ENCODE data around the gene CPHXL. TPM values are rescaled to one million over a fixed set of nuclear protein-coding genes. Genes with fewer than 3 reads are reported as not detected.
A peak's percentile ranks its signal among the peaks of the same experiment; 100 is the strongest.

The CPHXL gene
- not detected for total RNA-seq
- long read RNA-seq, result 0 reads

DNA sequence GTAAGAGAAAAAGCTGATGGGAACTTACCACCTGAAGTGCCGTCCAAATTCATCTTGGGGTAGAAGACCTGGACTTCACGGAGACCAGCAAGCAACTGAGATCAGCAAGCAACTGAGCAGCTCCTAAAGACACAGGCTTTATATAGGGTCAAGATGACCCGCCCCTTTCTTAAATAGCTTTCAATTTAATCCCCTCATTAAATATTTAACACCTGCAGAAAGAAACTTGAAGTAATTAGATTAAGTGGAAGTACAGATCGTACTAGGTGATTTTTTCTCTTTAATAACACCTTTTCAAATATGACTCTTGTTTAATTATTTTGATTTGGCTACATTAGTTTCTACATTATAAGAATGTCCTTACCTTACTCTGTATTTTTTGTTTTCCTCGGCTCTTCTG, at the start of gene CPHXL:
CPHXL (minus strand) TSS at position 101 of the 400 bp plus-strand sequence; CDS start at position 53, 48 bp downstream.
- intact Hi-C loops (cut with DNase I), result no loop called here
- DNase-seq (no peak), ATAC-seq (ENCODE audit: poor library complexity) (no peak)

DNA sequence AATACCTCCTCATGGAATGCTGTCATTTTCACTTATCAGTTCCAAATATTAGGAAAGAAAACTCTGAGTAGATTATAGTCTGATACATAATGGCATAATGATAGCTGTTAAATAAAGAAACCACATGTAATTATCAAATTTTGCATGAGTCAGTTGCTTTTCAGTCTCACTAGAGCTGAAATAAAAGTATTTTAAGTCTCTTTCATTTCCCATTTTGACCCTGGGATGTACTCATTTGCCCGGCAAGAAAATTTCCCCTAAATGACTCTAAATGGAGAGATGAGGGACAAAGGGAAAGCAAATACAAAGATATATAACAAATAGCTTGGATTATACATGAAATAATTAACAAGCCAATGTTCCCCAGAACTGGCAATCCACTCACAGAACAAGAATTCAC, 47.9 kb upstream of the CPHXL start:
- intact Hi-C loops (cut with DNase I), result no loop called here
- ATAC-seq (ENCODE audit: poor library complexity) (no peak), DNase-seq (no peak)

DNA sequence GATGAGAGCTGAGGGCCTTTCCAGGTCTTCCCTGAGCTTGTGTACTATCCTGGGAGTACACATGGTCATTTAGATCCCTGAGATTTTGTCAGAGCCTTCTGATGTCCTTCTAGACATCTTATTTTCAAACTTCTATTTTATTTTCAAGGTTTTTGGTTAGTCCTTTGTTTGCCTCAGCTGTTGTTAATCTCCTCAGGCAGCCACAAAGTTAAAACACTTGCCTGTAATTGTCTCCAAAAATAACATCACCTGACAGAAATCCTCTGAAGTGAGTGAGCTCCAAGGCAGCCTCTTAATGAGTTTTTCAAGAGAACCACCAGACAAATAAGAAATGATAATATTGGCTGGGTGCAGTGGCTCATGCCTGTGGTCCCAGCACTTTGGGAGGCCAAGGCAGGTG, 43.8 kb upstream of the CPHXL start:
- intact Hi-C loops (cut with DNase I), result no loop called here
- ATAC-seq (ENCODE audit: poor library complexity) (no peak), DNase-seq (no peak)

DNA sequence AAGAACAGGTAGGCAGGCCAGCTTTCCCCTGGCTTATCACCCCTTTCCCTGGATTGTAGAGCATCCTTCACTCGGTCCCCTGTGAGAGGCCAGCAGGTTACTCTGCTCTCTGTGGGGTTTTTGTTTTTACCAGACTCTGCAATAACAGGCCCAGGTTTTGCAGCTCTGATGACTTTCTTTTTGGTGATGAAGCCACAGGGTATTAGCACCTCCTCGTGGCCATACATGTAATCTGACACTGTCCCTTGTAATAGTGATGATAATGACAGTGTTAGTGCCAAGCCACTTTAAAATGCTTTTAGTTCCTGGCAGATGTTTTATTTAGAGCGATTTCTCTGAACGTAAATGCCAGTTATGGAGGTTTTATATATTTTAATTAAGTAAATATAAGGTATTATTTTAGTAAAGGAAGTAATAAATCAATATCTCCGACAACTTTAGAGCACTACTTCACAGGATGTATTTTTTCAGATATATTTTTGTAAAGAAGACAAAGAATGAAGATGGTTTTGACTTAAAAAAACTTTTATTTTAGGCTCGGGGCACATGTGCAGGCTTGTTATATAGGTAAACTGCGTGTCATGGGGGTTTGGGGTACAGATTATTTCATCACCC, 38.0 kb upstream of the CPHXL start:
- DNase-seq (no peak), ATAC-seq (ENCODE audit: poor library complexity) (peak; percentile 87)
- intact Hi-C loops (cut with DNase I), result loop anchor here (5.0 to 10.0 kb wide), 3 partner anchors 119 to 569 kb away; partner anchors contain the start of genes KARS1 and TERF2IP

DNA sequence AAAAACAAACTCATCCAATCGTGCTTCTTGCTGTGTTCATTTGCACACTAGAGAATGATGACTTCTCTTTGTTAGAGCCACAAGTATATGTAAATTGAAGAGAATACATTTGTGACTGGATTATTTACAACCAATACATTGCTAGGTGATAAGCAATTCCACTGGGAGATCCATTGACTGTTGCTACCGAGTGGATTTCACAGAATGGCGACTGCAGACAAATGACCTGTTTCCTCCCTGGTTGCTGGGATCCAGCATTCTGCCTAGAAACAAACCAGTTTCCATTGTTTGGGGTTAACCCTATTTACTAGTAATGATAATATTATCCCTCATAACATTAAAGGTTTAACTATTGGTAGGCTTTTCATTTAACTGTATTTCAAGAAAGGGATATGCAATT, 36.9 kb upstream of the CPHXL start:
- intact Hi-C loops (cut with DNase I), result loop anchor here (5.0 to 10.0 kb wide), 3 partner anchors 118 to 568 kb away; partner anchors contain the start of genes KARS1 and TERF2IP
- ATAC-seq (ENCODE audit: poor library complexity), result no peak
- DNase-seq, result no peak

DNA sequence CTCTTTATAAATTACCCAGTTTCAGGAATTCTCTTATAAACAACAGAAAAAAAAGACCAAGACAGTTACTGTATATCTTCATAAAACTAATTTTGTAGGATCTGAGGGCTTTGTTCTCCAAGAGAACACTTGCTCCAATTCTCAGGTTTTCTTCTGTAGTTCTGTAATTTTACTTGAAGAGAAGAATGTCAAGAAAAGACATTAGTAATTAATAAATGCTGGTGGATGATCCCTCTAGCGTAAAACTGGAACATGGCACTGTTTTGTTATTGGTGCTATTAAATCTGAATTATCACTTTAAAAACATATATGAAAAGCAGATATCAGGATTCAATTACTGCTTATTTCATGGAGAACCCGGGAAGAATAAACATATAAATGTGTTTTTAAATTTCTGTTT, 36.5 kb upstream of the CPHXL start:
- no peak for DNase-seq
- intact Hi-C loops (cut with DNase I), result loop anchor here (5.0 to 10.0 kb wide), 3 partner anchors 118 to 568 kb away; partner anchors contain the start of genes KARS1 and TERF2IP
- ATAC-seq (ENCODE audit: poor library complexity), result no peak

DNA sequence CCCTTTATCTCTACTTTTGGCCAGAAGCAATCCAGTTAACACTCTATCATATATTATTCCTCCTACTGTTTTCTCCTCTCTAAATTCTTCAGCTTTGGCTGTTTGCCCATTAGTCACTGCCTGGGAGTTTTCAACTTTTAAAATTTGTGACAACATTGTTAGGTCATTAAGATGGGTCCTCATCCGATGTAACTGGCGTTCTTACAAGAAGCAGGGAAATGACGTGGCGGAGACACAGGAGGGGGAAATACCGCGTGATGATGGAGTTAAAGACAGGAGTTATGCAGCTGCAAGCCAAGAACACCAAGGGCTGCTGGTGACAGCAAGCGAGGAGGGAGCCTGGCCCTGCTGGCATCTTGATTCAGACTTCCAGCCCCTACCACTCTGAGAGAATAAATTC, 34.8 kb upstream of the CPHXL start:
- intact Hi-C loops (cut with DNase I), result loop anchor here (5.0 to 10.0 kb wide), 3 partner anchors 116 to 566 kb away; partner anchors contain the start of genes KARS1 and TERF2IP
- ATAC-seq (ENCODE audit: poor library complexity) (no peak), DNase-seq (no peak)

DNA sequence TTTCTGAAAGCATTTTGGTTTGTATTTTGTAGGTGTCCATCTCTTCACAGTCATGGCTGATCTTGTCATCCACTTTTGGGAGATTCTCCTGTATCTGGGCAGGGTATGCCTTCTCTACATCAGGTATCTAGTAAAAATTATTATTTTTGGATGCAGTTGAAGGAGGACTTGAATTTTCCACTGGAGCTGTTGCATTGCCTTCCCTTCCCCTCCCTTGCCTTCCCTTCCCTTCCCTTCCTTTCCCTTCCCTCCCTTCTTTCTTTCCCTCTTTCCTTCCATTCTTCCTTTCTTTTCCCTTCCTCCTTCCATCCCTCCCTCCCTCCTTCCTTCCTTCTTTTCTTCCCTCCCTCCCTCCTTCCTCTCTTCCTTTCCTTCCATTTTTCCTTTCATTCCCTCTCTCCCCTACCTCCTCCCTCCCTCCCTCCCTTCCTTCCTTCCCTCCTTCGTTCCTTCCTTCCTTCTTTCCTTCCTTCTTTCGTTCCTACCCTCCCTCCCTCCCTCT, 33.8 kb upstream of the CPHXL start:
- ATAC-seq (ENCODE audit: poor library complexity) (no peak), DNase-seq (no peak)
- intact Hi-C loops (cut with DNase I), result loop anchor here (5.0 to 10.0 kb wide), 3 partner anchors 115 to 565 kb away; partner anchors contain the start of genes KARS1 and TERF2IP

DNA sequence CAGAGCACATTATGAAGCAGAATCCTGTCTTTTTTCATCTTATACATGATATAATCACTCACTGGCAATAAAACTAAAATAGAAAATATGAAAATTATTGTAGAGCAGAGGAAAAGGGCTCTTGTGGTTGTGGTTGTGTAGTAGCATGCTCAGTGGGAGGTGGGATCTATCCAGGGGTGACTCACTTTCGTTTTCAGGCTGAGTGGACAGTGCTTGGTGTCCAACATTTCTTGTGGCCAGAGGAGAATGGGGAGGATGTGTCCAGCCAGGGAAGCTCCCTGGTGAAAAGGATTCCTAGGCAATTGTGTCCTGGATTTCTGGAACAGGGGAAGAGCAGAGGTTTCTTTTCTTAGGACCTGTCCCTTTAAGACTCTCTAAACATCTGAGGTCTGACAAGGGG, 31.9 kb upstream of the CPHXL start:
- DNase-seq (no peak), ATAC-seq (ENCODE audit: poor library complexity) (no peak)
- intact Hi-C loops (cut with DNase I), result no loop called here

DNA sequence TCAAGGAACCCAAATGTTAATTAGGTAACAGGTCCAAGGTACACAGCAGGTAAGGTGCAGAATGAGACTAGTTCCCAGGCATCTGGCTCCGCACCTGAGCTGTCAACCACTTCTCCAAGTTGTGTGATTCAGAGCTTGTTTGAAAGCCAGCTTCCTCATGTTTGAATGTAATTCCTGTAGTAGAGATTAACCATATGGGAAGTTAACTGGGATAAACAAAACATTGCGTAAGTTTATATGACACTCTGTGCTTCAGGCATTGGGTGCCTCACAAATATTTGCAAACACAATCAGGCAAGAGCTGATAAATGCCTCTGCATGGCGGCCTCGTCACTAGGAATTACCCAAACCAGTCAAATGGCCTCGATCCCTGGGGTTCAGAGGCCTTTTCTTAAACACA, 27.9 kb upstream of the CPHXL start:
- intact Hi-C loops (cut with DNase I), result no loop called here
- no peak for ATAC-seq (ENCODE audit: poor library complexity)
- DNase-seq, result no peak

DNA sequence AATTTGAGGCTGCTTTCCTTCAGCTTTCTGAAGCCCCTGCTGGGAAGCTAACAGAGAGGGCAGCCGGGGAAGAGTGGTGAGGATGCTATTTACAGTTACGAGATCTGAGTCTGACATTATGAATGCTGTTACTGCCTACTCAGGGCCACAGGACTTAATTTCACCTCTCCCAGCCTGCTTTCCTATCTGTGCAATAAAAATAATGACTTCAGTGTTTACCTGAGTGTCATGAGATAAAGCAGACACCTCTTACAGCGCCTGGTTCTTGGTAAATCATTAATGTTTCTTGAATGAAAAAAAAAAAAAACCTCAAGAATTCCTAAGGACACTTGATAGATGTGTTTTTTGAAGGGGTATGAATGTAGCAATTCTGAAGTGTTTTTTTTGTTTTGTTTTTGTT, 24.2 kb upstream of the CPHXL start:
- no peak for ATAC-seq (ENCODE audit: poor library complexity)
- intact Hi-C loops (cut with DNase I), result no loop called here
- DNase-seq, result no peak

DNA sequence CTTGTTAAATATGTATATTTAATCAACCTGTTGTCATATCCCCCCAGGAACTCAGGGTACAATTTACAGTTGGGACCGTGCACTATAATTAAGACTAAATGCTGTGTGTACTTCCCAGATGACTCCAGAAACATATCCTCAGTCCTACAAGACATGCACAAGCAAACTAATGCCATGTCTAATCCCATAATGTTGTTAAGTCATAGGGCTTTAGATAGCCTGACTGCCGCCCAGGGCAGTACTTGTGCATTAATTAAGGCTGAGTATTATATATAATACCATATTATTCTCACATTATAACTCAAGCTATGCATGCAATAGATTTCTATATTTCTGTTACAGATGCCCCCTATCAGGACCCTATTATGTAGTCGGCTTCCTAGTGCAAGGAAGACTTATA, 20.1 kb upstream of the CPHXL start:
- ATAC-seq (ENCODE audit: poor library complexity), result no peak
- no peak for DNase-seq
- intact Hi-C loops (cut with DNase I), result no loop called here

DNA sequence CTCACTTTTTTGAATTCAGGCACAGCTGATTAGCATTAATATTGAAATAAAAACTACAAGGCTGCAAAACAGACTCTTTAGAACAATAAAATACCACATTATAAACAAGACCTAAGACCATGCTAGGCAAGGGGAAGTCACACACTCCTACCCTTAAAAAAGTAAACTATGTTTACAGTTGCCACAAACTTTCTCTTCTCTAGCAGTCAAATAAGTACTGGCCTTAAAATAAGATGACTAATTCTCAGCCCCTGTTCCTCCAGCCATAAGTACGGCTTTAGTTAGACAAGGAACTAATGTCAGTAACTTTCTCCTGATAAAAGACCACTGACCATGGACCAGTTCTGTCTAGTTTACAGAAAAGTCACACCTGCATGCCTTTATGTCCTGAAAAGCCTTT, 19.5 kb upstream of the CPHXL start:
- DNase-seq (no peak), ATAC-seq (ENCODE audit: poor library complexity) (no peak)
- intact Hi-C loops (cut with DNase I), result no loop called here

DNA sequence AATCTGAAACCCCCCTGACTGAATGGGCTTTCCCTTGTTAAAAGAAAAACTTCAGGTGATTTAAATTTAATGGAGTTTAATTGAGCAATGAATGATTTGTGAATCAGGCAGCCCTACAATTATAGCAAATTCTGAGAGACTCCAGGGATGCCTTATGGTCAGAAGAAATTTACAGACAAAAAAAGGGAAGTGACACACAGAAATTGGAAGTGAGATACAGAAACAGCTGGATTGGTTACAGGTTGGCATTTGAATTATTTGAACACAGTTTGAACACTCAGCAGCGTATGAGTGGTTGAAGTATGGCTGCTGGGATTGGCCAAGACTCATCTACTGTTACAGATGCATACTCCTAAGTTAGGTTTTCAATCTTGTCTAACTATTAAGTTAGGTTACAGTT, 19.0 kb upstream of the CPHXL start:
- DNase-seq (no peak), ATAC-seq (ENCODE audit: poor library complexity) (no peak)
- intact Hi-C loops (cut with DNase I), result no loop called here

DNA sequence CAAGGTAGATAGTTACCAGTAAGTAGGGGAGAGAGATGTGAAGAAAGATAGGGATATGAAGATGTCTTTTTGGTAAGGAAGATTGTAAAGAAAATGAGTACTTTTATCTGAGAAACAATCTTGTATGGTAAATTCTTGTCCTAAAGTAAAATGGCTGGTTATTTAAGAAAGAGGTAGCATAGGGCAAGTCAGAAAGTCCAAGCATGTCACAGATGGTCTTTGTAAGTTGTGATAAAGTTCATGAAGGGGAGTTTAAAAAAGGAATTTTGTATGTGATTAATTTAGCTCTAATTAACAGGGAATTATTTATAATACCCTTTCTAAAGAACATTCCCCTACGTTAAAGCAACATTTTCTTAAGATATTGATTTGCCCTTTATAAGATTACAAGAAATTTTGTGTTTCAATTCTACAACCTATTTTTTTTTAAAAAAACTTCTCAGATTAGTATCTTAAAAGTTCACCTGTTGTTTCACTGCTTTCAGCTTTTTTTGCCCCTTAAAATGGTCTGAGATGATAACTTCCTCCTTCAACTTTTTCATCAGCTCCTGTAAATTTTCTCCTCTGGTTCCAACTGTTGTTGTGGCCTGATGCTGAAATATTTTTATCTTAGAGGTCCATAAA, 16.2 kb upstream of the CPHXL start:
- DNase-seq (no peak), ATAC-seq (ENCODE audit: poor library complexity) (no peak)
- intact Hi-C loops (cut with DNase I), result no loop called here

DNA sequence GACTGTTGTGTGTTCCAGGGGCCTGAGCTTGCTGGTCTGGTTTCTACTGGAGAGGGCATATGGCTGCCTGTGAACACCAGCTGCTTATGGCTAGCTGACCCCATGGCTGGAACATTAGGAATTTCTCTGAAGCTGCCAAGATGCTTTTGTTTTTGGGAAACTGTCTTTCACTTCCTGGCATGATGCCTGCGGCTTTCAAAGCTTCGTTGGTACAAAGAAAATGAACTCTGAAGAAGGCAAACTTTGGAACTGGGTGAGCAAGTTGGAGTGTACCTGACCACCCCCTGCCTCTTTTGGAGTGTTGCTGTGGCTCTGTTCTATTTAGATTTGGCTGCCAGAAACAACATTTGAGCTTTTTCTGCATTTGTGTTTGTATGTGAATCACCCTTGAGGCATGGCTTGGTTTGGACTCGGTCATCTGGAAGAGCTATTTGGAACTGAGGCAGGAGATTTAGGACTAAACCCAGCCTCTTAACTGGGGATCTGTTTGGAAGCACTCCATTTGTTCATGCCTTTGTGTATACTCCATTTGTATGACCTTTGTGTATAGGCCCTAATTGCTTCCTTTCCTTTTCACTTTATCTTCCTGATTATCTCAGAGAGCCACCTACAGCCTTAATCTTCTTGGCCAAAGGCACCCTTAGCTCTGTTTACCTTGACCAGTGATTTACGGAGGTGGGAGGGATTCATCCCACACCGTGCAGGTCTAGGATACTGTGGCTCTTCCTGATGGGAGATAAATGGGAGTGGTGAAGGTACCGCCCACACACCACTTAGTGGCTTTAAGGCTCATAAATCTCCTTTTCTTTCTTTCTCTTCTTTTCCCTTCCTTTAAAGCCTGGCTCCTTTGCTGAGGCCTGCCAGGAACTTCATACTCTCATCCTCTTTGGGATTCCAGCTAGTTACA, 7.3 kb upstream of the CPHXL start:
- DNase-seq (no peak), ATAC-seq (ENCODE audit: poor library complexity) (no peak)
- intact Hi-C loops (cut with DNase I), result no loop called here

DNA sequence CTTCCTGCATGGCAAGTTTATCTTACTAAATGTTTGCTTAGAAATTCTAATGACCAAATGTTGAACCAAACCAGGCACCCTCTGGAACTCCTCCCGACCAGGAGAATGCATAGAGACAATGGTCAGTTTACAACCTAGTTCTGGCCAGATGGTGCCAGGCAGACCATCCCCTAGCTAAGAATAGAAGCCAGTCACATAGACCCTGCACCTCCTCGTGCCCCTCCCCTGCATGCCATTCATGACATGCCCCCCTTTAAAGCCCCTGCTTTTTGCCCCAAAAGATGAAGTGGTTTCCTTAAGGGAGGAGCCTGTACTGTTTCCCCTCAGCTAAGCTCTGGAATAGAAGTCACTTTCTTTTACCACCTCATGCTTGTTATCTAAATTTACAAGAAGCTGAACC, 6.6 kb upstream of the CPHXL start:
- intact Hi-C loops (cut with DNase I), result no loop called here
- DNase-seq, result no peak
- ATAC-seq (ENCODE audit: poor library complexity), result no peak

DNA sequence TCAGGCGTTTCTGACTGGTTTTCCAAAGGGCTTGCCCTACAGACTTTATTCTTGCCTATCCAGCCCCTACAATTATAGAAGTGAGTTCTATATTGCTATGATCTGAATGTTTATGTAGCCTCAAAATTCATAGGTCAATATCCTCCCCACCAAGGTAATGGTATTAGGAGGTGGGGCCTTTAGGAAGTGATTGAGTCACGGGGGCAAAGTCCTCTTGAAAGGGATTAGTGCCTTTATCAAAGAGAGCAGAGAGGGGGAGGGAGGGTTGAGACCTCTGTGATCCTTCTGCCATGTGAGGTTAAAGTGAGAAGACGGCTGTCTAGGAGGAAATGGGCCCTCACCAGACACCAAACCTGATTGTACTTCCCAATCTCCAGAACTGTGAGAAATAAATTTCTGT, 931 bp upstream of the CPHXL start:
- ATAC-seq (ENCODE audit: poor library complexity) (no peak), DNase-seq (no peak)
- intact Hi-C loops (cut with DNase I), result no loop called here

DNA sequence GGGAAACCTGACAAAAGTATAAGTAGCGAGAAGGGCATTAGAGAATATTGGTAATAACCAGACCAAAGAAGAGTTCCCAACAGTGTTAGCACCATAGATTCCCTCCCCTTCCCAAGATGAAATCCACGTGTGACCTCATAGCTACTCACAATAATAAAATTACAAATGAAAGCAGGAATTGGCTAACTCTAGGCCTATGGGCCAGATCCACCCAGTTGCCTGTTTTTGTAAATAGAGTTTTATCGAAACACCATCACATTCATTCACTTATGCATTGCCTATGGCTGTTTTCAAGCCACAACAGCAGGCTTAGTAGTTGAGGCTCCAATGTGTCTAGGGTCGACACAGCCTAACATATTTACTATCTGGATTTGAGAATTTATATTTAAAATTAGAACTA, 7.8 kb downstream of the CPHXL start:
- intact Hi-C loops (cut with DNase I), result no loop called here

More for the DNA sequence above, 7.8 kb downstream of the CPHXL start:
- DNase-seq (no peak), ATAC-seq (ENCODE audit: poor library complexity) (no peak)
